ENCODE measurements around the gene ERP44. TPM values are rescaled to one million over a fixed set of nuclear protein-coding genes. Genes with fewer than 3 reads are reported as not detected.

The ERP44 gene
- total and polyA plus RNA-seq, 8 donors: 1.2 to 32.9 (median 12.0) TPM

DNA sequence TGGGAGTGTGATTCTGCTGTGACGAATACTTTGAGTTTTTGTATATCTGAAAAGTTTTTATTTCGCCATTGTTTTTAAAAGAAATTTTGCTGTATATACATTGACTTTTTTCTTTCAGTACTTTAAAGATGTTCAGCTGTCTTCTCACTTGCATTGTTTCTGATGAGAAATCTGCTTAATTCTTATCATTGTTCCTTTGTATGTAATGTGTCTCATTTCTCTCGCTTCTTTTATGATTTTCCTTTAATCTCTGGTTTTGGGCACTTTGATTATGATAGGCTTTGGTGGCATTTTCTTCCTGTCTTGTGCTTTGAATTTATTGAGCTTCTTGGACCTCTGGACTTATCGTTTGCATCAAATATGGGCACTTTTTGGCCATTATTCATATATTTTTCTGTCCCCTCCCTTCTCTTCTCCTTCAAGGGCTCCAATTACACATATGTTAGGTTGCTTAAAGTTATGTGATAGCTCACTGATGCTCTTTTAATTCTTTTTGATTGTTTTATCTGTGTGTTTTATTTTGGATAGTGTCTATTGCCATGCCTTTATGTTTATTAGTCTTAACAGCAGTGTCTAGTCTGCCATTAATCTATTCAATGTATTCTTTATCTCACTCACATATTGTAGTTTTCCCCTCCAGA lies 161.7 kb downstream of the ERP44 start:
- no peak for DNase-seq
- no peak overlapping the region for H3K4me3 ChIP-seq
- intact Hi-C loops (cut with DNase I; ENCODE audit: low total_unique reads): no loop called here
- no peak overlapping the region for H3K27ac ChIP-seq
- 95 to 99% (median 97%) methylated on average over 4 of the region's 4 CpGs for WGBS, 5 donors
- no peak for TF ChIP-seq EP300 (IDR thresholded peaks at IDR 0.05)
- TF ChIP-seq POLR2A (IDR thresholded peaks at IDR 0.05): no peak
- TF ChIP-seq, protein P1, sequence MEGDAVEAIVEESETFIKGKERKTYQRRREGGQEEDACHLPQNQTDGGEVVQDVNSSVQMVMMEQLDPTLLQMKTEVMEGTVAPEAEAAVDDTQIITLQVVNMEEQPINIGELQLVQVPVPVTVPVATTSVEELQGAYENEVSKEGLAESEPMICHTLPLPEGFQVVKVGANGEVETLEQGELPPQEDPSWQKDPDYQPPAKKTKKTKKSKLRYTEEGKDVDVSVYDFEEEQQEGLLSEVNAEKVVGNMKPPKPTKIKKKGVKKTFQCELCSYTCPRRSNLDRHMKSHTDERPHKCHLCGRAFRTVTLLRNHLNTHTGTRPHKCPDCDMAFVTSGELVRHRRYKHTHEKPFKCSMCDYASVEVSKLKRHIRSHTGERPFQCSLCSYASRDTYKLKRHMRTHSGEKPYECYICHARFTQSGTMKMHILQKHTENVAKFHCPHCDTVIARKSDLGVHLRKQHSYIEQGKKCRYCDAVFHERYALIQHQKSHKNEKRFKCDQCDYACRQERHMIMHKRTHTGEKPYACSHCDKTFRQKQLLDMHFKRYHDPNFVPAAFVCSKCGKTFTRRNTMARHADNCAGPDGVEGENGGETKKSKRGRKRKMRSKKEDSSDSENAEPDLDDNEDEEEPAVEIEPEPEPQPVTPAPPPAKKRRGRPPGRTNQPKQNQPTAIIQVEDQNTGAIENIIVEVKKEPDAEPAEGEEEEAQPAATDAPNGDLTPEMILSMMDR (IDR thresholded peaks at IDR 0.05): no peak
- TF ChIP-seq POLR2AphosphoS5 (IDR thresholded peaks at IDR 0.05): no peak
- no peaks in the 10 kb centered on the region for H3K27me3 ChIP-seq
- peaks cover 0 to 14% (median 7%) of the 10 kb centered on the region in 4 donors for H3K9me3 ChIP-seq
- peaks cover 0 to 7% (median 0%) of the 10 kb centered on the region in 4 donors for H3K4me1 ChIP-seq
- peaks cover 0 to 11% (median 10%) of the 10 kb centered on the region in 4 donors for H3K36me3 ChIP-seq

DNA sequence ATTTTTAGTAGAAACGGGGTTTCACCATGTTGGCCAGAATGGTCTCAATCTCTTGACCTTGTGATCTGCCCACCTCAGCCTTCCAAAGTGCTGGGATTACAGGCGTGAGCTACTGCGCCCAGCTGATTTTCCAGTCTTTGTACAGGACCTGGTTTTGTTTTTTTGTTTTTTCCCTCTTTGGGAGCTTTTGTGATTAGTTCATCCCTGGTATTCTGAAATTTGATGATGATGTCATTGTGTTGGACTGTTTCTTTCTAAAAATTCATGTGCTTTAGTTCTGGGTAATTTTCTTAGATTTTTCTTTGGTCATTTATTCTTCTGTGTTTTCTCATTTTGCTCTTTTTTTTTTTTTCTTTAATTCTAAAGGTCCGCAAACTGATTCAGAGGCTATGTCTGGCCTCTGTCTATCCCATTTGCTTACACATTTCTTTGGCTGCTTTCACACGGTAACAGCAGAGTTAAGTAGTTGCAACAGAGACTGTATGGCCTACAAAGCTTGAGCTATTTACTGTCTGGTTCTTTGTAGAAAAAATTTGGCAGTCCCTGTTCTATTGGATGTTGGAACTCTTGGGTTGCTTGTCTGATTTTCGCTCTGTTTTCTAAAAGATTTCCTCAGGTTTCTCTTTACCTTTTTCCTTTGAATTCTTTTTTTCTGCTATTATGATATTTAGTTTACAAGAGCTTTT lies 167.5 kb downstream of the ERP44 start:
- H3K4me1 ChIP-seq: peaks cover 0 to 7% (median 0%) of the 10 kb centered on the region in 4 donors
- H3K27me3 ChIP-seq: no peaks in the 10 kb centered on the region
- H3K4me3 ChIP-seq: no peak overlapping the region
- no peak for DNase-seq
- H3K27ac ChIP-seq: no peak overlapping the region
- H3K9me3 ChIP-seq: peaks cover 0 to 8% (median 6%) of the 10 kb centered on the region in 4 donors
- no peak for TF ChIP-seq POLR2AphosphoS5 (IDR thresholded peaks at IDR 0.05)
- TF ChIP-seq, protein P1 (IDR thresholded peaks at IDR 0.05): no peak
- no peak for TF ChIP-seq POLR2A (IDR thresholded peaks at IDR 0.05)
- no peak for TF ChIP-seq EP300 (IDR thresholded peaks at IDR 0.05)
- intact Hi-C loops (cut with DNase I; ENCODE audit: low total_unique reads): no loop called here
- peaks cover 0 to 37% (median 32%) of the 10 kb centered on the region in 4 donors for H3K36me3 ChIP-seq
- 94 to 96% (median 95%) methylated on average over 6 of the region's 6 CpGs for WGBS, 5 donors

DNA sequence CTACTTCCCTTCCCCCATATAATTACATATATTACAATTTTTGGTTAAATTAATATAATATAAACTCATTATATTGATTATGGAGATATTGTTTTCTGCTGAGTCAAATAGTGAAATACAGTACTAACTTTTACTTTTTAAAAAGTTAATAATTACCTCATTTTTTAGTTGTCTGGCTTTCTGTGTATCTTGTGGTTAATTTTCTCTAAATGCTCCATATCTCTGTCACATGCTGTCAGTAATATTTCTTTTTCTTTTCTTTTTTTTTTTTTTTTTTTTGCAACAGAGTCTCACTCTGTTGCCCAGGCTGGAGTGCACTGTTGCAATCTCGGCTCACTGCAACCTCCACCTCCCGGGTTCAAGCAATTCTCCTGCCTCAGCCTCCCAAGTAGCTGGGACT lies 169.1 kb downstream of the ERP44 start:
- H3K27me3 ChIP-seq: no peaks in the 10 kb centered on the region
- no peak overlapping the region for H3K27ac ChIP-seq
- intact Hi-C loops (cut with DNase I; ENCODE audit: low total_unique reads): no loop called here
- TF ChIP-seq POLR2A (IDR thresholded peaks at IDR 0.05): no peak
- TF ChIP-seq, protein P1 (IDR thresholded peaks at IDR 0.05): no peak
- no peak for TF ChIP-seq EP300 (IDR thresholded peaks at IDR 0.05)
- TF ChIP-seq POLR2AphosphoS5 (IDR thresholded peaks at IDR 0.05): no peak
- no peaks in the 10 kb centered on the region for H3K4me1 ChIP-seq
- no peak overlapping the region for H3K4me3 ChIP-seq
- WGBS, 5 donors: 92 to 100% (median 97%) methylated on average over 2 of the region's 2 CpGs
- H3K36me3 ChIP-seq: peaks cover 0 to 47% (median 42%) of the 10 kb centered on the region in 4 donors
- no peak for DNase-seq
- peaks cover 0 to 20% (median 14%) of the 10 kb centered on the region in 4 donors for H3K9me3 ChIP-seq

Small RNA genes within 50 kb of the gene (small RNA-seq; reads per million reads assigned to genes)
- 0 reads per million in 4 donors for gene RN7SL75P

Other genes starting within 250 kb of the ERP44 start
- 10 to 100 TPM; 14.2 to 44.8 (median 22.8) TPM for gene STX17, start 192.3 kb downstream of the ERP44 start, total RNA-seq
- 10 to 100 TPM in 2 of 3 donors, 1 to 10 TPM in 1; 4.6 to 11.5 (median 10.1) TPM for gene STX17, start 192.3 kb downstream of the ERP44 start, polyA plus RNA-seq
- gene INVS, start 243 bp upstream of the ERP44 start, total RNA-seq: 10 to 100 TPM; 12.2 to 54.5 (median 37.3) TPM
- 1 to 10 TPM; 3.1 to 4.7 (median 3.5) TPM for gene INVS, start 243 bp upstream of the ERP44 start, polyA plus RNA-seq